HepG2 (cell line): ENCODE data around the gene SYNC. TPM values are rescaled to one million over a fixed set of nuclear protein-coding genes. Genes with fewer than 3 reads are reported as not detected.
A peak's percentile ranks its signal among the peaks of the same experiment; 100 is the strongest.

ENCODE experiments used
- BCL3 ChIP-seq: sonication (generic); formaldehyde crosslinking; IDR thresholded peaks from 2 replicates; pipeline ENCODE4 v1.5.1; 2020; ENCODE audit warnings: mild to moderate bottlenecking, missing genetic modification reagents, moderate library complexity
- GABPB1 ChIP-seq: IDR thresholded peaks from 2 replicates; pipeline ENCODE4 v1.6.1; 2016; ENCODE audit warnings: mild to moderate bottlenecking, missing genetic modification reagents, moderate library complexity, missing compliant biosample characterization
- ISX ChIP-seq: sonication (generic); formaldehyde crosslinking; conservative IDR thresholded peaks from 2 replicates; pipeline ENCODE4 v1.5.0; 2020; ENCODE audit warnings: missing genetic modification reagents
- MAFG ChIP-seq: sonication (generic); formaldehyde crosslinking; IDR thresholded peaks from 2 replicates; pipeline ENCODE4 v1.5.1; 2020; ENCODE audit warnings: mild to moderate bottlenecking, missing genetic modification reagents
- MBD4 ChIP-seq: IDR thresholded peaks from 2 replicates; pipeline ENCODE4 v1.6.1; 2012; ENCODE audit warnings: low read length, inconsistent platforms, borderline replicate concordance
- REXO4 ChIP-seq: sonication (generic); formaldehyde crosslinking; IDR thresholded peaks from 2 replicates; pipeline ENCODE4 v1.8.0; 2022; ENCODE audit warnings: missing genetic modification reagents, mild to moderate bottlenecking, borderline replicate concordance
- SKIL ChIP-seq: sonication (generic); formaldehyde crosslinking; IDR thresholded peaks from 2 replicates; pipeline ENCODE4 v1.8.0; 2022; ENCODE audit warnings: missing genetic modification reagents, mild to moderate bottlenecking, moderate library complexity, borderline replicate concordance
- SP5 ChIP-seq: IDR thresholded peaks from 2 replicates; pipeline ENCODE4 v1.6.1; 2016; ENCODE audit warnings: low read depth, borderline replicate concordance
- TMF1 ChIP-seq: sonication (generic); formaldehyde crosslinking; IDR thresholded peaks from 2 replicates; pipeline ENCODE4 v1.8.1; 2022; ENCODE audit warnings: low read depth, missing genetic modification reagents
- ZBTB14 ChIP-seq: sonication (generic); formaldehyde crosslinking; IDR thresholded peaks from 2 replicates; pipeline ENCODE4 v1.4.0; 2020; ENCODE audit warnings: missing genetic modification reagents
- ZMAT3 ChIP-seq: sonication (generic); formaldehyde crosslinking; conservative IDR thresholded peaks from 2 replicates; pipeline ENCODE4 v1.7.0; 2021; ENCODE audit warnings: missing genetic modification reagents
- ZNF10 ChIP-seq: sonication (generic); formaldehyde crosslinking; IDR thresholded peaks from 2 replicates; pipeline ENCODE4 v1.4.0; 2020; ENCODE audit warnings: mild to moderate bottlenecking, low read depth, missing genetic modification reagents, borderline replicate concordance
- ZNF331 ChIP-seq: sonication (generic); formaldehyde crosslinking; IDR thresholded peaks from 2 replicates; pipeline ENCODE4 v1.4.0; 2020; ENCODE audit warnings: missing genetic modification reagents
- ZNF777 ChIP-seq: sonication (generic); formaldehyde crosslinking; IDR thresholded peaks from 2 replicates; pipeline ENCODE4 v1.4.0; 2020; ENCODE audit warnings: missing genetic modification reagents
- polyA plus RNA-seq, 8 experiments: library from polyadenylated mRNA; depleted of rRNA in 3 of 8; stranded (reverse) in 7 of 8; unstranded in 1 of 8; fragments of >200 nt; fragmentation: Illumina TruSeq in 4 of 8; extraction: Trizol in 4 of 8; gene quantifications; 2 replicates each; pipeline versions ENCODE4 v1.2.1 to v1.2.3, GENCODE V29; 2011 to 2016; ENCODE audit warnings: low read depth in 4 of 8, missing spikeins in 1 of 8, mixed read lengths in 1 of 8; ENCODE audit not compliant: insufficient read depth in 1 of 8
- total RNA-seq, 5 experiments: library from RNA; depleted of rRNA; stranded (reverse); fragments of >200 nt; fragmentation: Illumina TruSeq; extraction: Trizol; gene quantifications; 2 replicates each; pipeline ENCODE4 v1.2.3, GENCODE V29; 2016; ENCODE audit warnings: low read depth in 1 of 5
- TF ChIP-seq, protein P1 (sequence below), 2 experiments: fragments of 450-650 bp in 1 of 2; sonication (generic) in 1 of 2; formaldehyde crosslinking; IDR thresholded peaks; 2 replicates each; pipeline versions ENCODE4 v1.5.0 to v1.8.0; 2020 to 2022; ENCODE audit warnings: mild to moderate bottlenecking in 1 of 2, missing genetic modification reagents in 1 of 2
- TF ChIP-seq, protein P2 (sequence below): sonication (generic); formaldehyde crosslinking; IDR thresholded peaks from 2 replicates; pipeline ENCODE4 v1.4.0; 2020; ENCODE audit warnings: missing genetic modification reagents, mild to moderate bottlenecking, borderline replicate concordance
- TF ChIP-seq, protein P3 (sequence below): sonication (generic); formaldehyde crosslinking; IDR thresholded peaks from 2 replicates; pipeline ENCODE4 v1.4.0; 2020; ENCODE audit warnings: missing genetic modification reagents, mild to moderate bottlenecking, borderline replicate concordance
- TF ChIP-seq, protein P4 (sequence below): sonication (generic); formaldehyde crosslinking; IDR thresholded peaks from 2 replicates; pipeline ENCODE4 v1.5.1; 2020; ENCODE audit warnings: missing genetic modification reagents, mild to moderate bottlenecking, borderline replicate concordance

SYNC gene
- total and polyA plus RNA-seq, 2 of the 13 experiments (the other 11 are each of a cell fraction or from before 2014, with no cell fraction given): 2.4 to 5.4 TPM

DNA sequence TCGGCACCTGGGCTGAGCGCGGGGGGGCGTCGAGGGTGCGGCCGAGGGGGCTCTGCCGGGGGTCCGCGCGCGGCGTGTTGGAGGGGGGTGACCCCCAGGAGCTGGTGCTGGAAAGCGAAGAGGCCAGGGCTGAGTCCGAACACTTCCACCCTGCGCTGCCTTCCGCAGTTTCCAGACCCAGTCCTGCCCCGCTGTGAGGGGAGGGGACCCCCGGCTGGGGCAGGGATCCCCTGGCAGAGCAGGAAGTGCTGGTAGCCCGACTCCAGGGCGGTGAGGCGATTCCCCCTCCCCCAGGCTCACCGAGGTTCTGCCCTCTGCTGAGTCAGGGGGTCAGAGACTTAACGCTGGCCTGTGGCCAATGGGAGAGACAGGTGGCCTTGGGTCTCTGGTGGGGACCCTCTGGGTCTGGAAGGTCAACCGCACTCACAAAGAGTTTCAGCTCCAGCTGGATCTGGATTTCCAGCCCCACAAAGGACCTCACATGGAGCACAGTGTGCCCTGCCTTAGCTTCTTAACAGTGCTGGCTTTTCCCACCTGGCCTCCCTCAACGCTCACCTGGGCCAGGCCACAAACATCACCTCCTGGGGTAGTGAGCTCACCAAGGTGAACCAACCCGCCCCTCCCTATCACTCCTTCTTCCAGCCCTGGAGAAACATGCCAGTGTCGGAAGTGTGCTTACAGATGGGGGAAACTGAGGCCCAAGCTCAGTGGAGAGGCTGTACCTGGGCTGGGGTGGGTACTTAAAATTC, 39.8 kb upstream of the SYNC start (continued):
- TF ChIP-seq, protein P1, sequence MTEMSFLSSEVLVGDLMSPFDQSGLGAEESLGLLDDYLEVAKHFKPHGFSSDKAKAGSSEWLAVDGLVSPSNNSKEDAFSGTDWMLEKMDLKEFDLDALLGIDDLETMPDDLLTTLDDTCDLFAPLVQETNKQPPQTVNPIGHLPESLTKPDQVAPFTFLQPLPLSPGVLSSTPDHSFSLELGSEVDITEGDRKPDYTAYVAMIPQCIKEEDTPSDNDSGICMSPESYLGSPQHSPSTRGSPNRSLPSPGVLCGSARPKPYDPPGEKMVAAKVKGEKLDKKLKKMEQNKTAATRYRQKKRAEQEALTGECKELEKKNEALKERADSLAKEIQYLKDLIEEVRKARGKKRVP (CRISPR knock-in tag; IDR thresholded peaks at IDR 0.05): no peak
- TF ChIP-seq ZBTB14: no peak
- peak; percentile 43; the same call in 1 of the 2 replicates for TF ChIP-seq SP5 (CRISPR knock-in tag)
- no peak for TF ChIP-seq TMF1 (CRISPR knock-in tag)
- TF ChIP-seq, protein P2, sequence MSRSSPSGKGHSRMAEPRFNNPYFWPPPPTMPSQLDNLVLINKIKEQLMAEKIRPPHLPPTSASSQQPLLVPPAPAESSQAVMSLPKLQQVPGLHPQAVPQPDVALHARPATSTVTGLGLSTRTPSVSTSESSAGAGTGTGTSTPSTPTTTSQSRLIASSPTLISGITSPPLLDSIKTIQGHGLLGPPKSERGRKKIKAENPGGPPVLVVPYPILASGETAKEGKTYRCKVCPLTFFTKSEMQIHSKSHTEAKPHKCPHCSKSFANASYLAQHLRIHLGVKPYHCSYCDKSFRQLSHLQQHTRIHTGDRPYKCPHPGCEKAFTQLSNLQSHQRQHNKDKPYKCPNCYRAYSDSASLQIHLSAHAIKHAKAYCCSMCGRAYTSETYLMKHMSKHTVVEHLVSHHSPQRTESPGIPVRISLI (CRISPR knock-in tag): no peak
- TF ChIP-seq, protein P3, sequence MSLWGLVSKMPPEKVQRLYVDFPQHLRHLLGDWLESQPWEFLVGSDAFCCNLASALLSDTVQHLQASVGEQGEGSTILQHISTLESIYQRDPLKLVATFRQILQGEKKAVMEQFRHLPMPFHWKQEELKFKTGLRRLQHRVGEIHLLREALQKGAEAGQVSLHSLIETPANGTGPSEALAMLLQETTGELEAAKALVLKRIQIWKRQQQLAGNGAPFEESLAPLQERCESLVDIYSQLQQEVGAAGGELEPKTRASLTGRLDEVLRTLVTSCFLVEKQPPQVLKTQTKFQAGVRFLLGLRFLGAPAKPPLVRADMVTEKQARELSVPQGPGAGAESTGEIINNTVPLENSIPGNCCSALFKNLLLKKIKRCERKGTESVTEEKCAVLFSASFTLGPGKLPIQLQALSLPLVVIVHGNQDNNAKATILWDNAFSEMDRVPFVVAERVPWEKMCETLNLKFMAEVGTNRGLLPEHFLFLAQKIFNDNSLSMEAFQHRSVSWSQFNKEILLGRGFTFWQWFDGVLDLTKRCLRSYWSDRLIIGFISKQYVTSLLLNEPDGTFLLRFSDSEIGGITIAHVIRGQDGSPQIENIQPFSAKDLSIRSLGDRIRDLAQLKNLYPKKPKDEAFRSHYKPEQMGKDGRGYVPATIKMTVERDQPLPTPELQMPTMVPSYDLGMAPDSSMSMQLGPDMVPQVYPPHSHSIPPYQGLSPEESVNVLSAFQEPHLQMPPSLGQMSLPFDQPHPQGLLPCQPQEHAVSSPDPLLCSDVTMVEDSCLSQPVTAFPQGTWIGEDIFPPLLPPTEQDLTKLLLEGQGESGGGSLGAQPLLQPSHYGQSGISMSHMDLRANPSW (CRISPR knock-in tag): no peak
- no peak for TF ChIP-seq REXO4 (CRISPR knock-in tag)
- TF ChIP-seq ISX (CRISPR knock-in tag): no peak
- no peak for TF ChIP-seq ZNF10 (CRISPR knock-in tag)
- no peak for TF ChIP-seq MBD4
- peak; percentile 78 for TF ChIP-seq MAFG (CRISPR knock-in tag)
- no peak for TF ChIP-seq BCL3 (CRISPR knock-in tag)
- TF ChIP-seq, protein P4, sequence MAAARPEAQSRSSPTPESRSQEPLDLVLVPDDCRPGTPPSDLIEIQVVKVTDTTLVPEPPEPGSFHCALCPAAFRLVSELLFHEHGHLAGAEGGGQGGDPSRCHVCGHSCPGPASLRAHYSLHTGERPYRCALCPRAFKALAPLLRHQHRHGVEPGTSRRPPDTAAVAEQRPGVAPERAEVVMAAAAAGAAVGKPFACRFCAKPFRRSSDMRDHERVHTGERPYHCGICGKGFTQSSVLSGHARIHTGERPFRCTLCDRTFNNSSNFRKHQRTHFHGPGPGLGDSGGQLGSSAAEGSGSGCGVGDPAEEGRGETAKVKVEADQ (CRISPR knock-in tag): no peak; the same call in 1 of the 2 replicates
- TF ChIP-seq ZNF777: no peak
- TF ChIP-seq GABPB1 (CRISPR knock-in tag): peak; percentile 62; the same call in 1 of the 2 replicates
- TF ChIP-seq SKIL (CRISPR knock-in tag): no peak
- TF ChIP-seq ZNF331: 0 out of 2 replicates have a peak, but pooled peaks have one; percentile 15
- TF ChIP-seq ZMAT3 (CRISPR knock-in tag): no peak
